ENCODE measurements around the gene SLC35F5. TPM values are rescaled to one million over a fixed set of nuclear protein-coding genes. Genes with fewer than 3 reads are reported as not detected.

The SLC35F5 gene
- total RNA-seq: 55.7 TPM

GRCh38 chr2:113756355-113757137, at the start of gene SLC35F5:
TSS of gene SLC35F5 (minus strand) at chr2:113756642. CDS start at chr2:113756409, 233 bp downstream.
- peaks cover 4 to 12% of the 10 kb centered on the region in 2 donors for H3K4me1 ChIP-seq
- peak within 1 kb of the TSS; percentile 92 to 97 for H3K27ac ChIP-seq
- TF ChIP-seq CTCF (IDR thresholded peaks at IDR 0.05): no peak
- H3K27me3 ChIP-seq: no peaks in the 10 kb centered on the region
- intact Hi-C loops (cut with DNase I): loop anchor here (1.0 to 10.0 kb wide), 2 partner anchors 134 to 168 kb away; partner anchors contain the start of gene ACTR3
- no peaks in the 10 kb centered on the region for H3K9me3 ChIP-seq
- peak within 1 kb of the TSS; percentile 86 to 96 for H3K4me3 ChIP-seq
- peak; percentile 67 to 96 for DNase-seq (ENCODE audit: low spot score in 2 of 2)
- peaks cover 2 to 4% of the 10 kb centered on the region in 2 donors for H3K36me3 ChIP-seq

GRCh38 chr2:113799375-113799774, 42.9 kb upstream of the SLC35F5 start:
- H3K27me3 ChIP-seq: no peaks in the 10 kb centered on the region
- no peaks in the 10 kb centered on the region for H3K36me3 ChIP-seq
- no peaks in the 10 kb centered on the region for H3K9me3 ChIP-seq
- TF ChIP-seq CTCF (IDR thresholded peaks at IDR 0.05): no peak
- no peak overlapping the region for H3K4me3 ChIP-seq
- no peak for DNase-seq (ENCODE audit: low spot score in 2 of 2)
- no peak overlapping the region for H3K27ac ChIP-seq
- no peaks in the 10 kb centered on the region for H3K4me1 ChIP-seq
- intact Hi-C loops (cut with DNase I): no loop called here

GRCh38 chr2:113797237-113797636, 40.8 kb upstream of the SLC35F5 start:
- intact Hi-C loops (cut with DNase I): no loop called here
- H3K27me3 ChIP-seq: no peaks in the 10 kb centered on the region
- no peak overlapping the region for H3K4me3 ChIP-seq
- H3K27ac ChIP-seq: no peak overlapping the region
- no peaks in the 10 kb centered on the region for H3K4me1 ChIP-seq
- no peaks in the 10 kb centered on the region for H3K36me3 ChIP-seq
- H3K9me3 ChIP-seq: no peaks in the 10 kb centered on the region
- no peak for TF ChIP-seq CTCF (IDR thresholded peaks at IDR 0.05)
- DNase-seq (ENCODE audit: low spot score in 2 of 2): no peak

- TF ChIP-seq CTCF (IDR thresholded peaks at IDR 0.05): no peak
- Histone ChIP-seq H3K27ac (no peak overlapping the region), H3K4me1 (no peaks in the 10 kb centered on the region), H3K27me3 (no peaks in the 10 kb centered on the region), H3K9me3 (no peaks in the 10 kb centered on the region), H3K36me3 (no peaks in the 10 kb centered on the region), H3K4me3 (no peak overlapping the region)
- intact Hi-C loops (cut with DNase I): no loop called here
- DNase-seq (ENCODE audit: low spot score in 2 of 2): no peak
Measured at GRCh38 chr2:113796592-113797175, 40.2 kb upstream of the SLC35F5 start.

- Histone ChIP-seq H3K4me3 (no peak overlapping the region), H3K36me3 (no peaks in the 10 kb centered on the region), H3K9me3 (no peaks in the 10 kb centered on the region), H3K27ac (no peak overlapping the region), H3K27me3 (no peaks in the 10 kb centered on the region), H3K4me1 (no peaks in the 10 kb centered on the region)
- no peak for TF ChIP-seq CTCF (IDR thresholded peaks at IDR 0.05)
- intact Hi-C loops (cut with DNase I): no loop called here
- DNase-seq (ENCODE audit: low spot score in 2 of 2): no peak
Measured at GRCh38 chr2:113795405-113795920, 39.0 kb upstream of the SLC35F5 start.
